ENCODE results near the gene POSTN.
"Not testable (repeated sequence)": the region's sequence is repeated elsewhere in the genome, so short reads cannot be mapped to it uniquely, and the experiment has no call there.

Gene POSTN

DNA sequence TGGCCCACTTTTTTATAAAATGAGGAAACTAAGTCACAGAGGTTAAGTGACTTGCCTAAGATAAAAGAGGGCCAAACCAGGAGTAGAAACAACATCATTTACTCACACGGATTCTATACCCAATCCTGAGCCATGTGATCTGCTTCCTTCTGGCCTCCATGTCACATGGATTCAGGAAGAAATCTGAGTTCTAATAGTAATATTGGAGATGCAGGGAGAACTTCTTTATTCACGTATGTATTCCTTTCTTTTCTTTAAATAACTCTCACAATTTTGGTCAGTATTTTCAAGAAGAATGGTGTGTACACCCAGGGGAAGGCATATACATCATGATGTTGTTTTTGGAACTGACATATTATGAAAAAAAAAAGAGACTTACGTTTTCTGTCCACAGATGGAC is 1.8 kb downstream of the POSTN start:
- DNase-seq: no peak

GRCh38 chr13:37595162-37595561 is 3.4 kb downstream of the POSTN start:
- DNase-seq: no peak

DNA sequence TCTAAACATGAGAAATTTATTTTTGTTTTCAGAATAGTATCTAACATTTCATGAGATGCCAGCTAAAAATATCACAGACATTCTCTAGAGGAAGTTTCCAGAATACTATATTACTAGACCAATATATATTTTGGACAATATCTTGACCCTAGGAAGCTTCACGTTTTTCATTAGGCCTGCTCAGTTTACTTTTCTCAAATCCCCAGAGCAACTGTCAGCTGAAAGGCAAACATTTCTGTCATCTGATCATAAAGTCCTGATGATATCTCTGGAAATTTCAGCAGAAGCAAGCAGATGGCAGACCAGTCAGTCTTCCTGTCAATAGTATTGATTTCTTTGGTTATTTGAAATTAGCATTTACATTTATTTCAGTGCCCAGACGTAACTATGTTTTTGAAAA is 4.0 kb downstream of the POSTN start:
- DNase-seq: no peak

GRCh38 chr13:37589381-37589780 is 9.2 kb downstream of the POSTN start:
- not testable (repeated sequence) for DNase-seq

DNA sequence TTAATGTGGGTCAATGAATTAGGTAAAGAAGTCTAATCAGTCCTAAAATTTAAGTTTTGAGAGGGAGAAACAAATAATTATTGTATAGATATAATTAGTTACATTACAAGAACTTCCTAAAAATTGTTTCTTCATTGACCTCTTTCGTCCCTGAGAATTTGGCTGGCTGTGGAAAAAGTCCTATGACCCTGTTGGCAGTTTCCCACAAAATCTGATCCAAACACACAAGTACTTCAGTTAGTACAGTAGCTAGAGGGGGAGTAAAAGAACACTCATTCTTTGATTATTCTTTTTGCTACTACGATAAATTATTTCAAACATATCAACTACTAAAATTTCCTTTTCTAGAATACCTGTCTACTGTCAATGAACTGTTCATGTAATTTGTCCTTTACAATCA is 11.3 kb downstream of the POSTN start:
- DNase-seq: no peak

DNA sequence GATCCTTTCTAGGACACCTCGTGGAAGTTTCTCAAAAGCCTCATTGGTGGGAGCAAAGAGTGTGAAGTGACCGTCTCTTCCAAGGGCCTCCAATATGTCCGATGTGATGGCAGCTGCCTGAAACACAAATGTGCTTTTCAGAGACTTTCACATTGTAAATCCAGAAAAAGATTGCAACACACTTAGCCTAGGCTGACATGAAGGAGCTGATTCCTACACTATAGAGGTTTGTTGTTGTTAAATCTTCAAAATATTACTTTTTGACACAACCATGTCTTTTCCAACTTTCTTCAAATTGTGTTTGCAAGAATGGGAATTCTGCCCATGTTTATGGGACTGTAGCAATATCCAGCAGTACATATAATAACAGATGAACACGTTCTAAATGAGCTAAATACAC is 12.4 kb downstream of the POSTN start:
- DNase-seq: no peak

DNA sequence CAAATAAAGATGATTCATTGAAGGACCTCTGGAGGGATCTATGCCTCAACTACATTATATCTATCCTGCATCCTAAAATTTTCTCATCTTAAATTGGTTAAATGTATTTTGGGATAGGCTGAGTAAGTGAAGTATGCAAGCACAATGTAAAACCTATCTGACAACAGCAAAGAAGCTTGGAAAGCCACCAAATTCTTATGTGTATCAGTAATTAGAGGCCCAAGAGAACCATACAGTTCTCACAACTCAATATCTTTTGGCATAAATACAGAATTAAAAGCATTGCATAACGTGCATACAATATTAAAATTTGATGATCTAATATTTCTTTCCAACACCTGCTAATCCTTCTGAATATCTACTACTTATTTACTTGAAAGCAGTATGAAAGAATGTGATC is 13.0 kb downstream of the POSTN start:
- no peak for DNase-seq

DNA sequence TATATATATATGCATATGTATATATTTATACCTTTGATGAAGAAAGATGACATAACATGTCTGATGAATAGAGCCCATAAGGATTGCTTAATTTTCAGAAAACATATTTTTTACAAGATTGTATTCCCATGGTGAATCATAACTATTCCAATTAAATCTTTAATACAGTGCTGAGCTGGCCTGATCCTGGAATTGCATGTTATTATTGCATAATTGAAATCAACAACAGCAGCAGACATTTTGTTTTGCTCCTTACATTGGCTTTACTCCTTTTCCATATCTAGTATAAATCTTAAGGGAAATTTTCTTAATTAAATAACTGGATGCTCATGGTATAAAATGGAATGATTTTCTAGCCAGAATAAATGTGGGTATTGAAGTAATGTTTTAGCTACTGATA is 22.0 kb downstream of the POSTN start:
- DNase-seq: no peak

- DNase-seq: no peak
These were observed 33.1 kb downstream of the POSTN start for GRCh38 chr13:37565425-37565824.

- no peak for DNase-seq
These were observed 37.5 kb downstream of the POSTN start for GRCh38 chr13:37561031-37561430.

DNA sequence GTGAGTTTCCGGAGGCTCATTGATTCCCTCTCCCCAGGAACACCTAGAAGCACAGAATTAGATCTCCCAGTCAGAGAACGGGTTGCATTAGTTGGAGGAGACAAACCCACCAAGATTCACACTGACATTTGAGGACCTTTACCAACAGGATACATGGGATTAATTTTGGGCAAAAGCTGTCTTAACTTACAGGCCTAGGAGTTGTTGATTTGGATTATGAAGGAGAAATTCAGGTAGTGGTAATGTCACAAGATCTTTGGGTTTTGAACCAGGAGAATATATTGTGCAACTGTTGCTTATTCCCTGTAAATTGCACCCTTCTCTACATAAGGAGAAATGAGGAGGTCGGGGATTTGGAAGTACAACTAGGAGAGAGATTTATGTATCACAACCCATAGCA is 38.0 kb downstream of the POSTN start:
- DNase-seq: no peak

DNA sequence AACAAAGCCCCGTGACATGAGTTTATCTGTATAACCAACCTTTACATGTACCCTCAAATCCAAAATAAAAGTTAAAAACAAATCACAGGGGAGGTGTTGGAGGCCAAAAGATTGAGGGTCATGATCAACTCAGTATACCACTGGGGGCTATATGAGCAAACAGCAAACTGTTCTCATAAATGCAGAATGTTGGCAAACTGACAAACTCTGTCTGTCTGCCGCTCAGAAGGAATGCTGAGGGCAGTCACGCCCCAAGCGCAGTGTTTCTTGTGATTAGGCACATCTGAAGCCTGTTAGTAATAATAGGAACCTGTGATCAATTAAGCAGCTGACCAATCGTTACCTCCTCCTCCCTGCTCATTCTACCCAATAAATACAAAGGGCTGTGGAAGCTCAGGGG is 39.8 kb downstream of the POSTN start:
- DNase-seq: not testable (repeated sequence)

GRCh38 chr13:37546087-37546486 is 52.5 kb downstream of the POSTN start:
- DNase-seq: no peak

DNA sequence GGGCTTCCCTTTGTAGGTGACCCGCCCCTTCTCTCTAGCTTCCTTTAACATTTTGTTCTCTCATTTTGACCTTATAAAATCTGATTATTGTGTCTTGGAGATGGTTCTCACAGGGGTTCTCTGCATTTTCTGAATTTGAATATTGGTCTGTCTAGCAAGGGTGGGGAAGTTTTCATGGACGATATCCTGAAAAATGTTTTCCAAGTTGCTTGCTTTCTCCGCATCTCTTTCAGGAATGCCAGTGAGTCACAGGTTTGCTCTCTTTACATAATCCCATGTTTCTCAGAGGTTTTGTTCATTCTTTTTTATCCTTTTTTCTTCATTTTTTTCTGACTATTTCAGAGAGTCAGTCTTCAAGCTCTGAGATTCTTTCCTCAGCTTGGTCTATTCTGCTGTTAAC is 53.6 kb downstream of the POSTN start:
- no peak for DNase-seq

- DNase-seq: no peak
These were observed 58.5 kb downstream of the POSTN start for GRCh38 chr13:37539976-37540605.

- no peak for DNase-seq
These were observed 59.4 kb downstream of the POSTN start for GRCh38 chr13:37539170-37539569.

- no peak for DNase-seq
These were observed 63.1 kb downstream of the POSTN start for GRCh38 chr13:37535501-37535900.

- DNase-seq: no peak
These were observed 63.9 kb downstream of the POSTN start for GRCh38 chr13:37534676-37535075.

- no peak for DNase-seq
These were observed 64.4 kb downstream of the POSTN start for GRCh38 chr13:37534181-37534580.

DNA sequence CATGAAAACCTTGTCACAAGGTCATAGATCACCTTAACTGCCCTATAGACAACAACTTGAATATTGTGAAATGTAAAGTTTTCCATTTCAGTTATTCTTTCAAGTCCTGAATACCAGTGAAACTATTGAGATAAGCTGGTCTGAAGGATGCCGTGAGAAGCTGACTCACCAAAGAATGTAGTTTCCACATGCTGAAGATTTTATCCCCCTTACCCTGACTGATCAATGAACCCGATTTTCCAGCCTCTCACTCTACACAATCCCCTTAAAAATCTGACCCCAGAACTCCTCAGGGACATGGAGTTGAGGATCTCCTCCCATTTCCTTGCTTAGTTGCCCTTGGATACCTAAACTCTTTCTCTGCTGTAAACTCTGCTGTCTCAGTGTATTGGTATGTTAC is 67.5 kb downstream of the POSTN start:
- DNase-seq: no peak

- DNase-seq: no peak
These were observed 68.7 kb downstream of the POSTN start for GRCh38 chr13:37529751-37530385.

DNA sequence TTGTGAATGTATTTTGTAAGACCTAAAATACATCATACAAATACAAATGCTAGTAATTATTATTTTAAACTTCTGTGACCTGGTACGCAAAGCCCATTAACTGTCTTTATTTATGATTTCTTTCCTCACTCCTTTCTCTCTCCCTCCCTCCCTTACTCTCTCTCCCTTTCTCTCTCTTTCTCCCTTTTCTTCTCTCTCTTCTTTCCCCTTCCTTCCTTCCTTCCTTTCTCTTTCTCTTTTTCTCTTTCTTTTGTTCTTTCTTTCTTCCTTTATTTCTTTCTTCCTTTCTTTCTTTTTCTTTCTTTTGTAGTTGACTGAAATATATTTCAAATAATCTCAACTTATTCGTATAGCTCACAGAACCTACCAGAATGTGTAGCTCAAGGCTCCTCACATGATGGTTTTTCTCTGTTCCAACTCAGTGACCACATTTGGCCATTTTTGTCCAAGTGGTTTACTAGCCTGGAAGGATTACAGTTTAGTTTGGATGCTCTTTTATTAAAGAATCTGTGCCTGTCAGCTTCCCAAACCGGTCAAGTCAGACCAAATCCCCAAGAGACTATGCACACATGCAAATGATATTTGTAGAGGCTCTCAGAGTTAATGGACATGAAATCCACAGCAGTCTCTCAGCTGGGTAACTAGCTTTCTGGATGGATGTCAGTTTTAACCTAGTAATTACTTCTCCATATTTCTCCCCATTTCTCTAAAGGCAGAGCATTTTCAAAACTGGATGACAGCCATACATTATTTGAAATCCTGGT is 71.7 kb downstream of the POSTN start:
- DNase-seq: peak; percentile 10

- DNase-seq: no peak
These were observed 83.3 kb downstream of the POSTN start for GRCh38 chr13:37515226-37515625.

All from NCI-H446 treated with DMSO at 0.1 percent for 48 hours (cell line).